ENCODE data around the gene PHACTR1. TPM values are rescaled to one million over a fixed set of nuclear protein-coding genes. Genes with fewer than 3 reads are reported as not detected.

PHACTR1 gene
- total RNA-seq, 1 experiment from 2014 or later, result 2.6 TPM

GRCh38 chr6:13166269-13166668 lies 449.7 kb downstream of the PHACTR1 start:
- TF ChIP-seq EZH2 (IDR thresholded peaks at IDR 0.05; ENCODE audit: borderline replicate concordance, low read depth, low read length, poor library complexity, severe bottlenecking), result no peak
- no peak for TF ChIP-seq CTCF (conservative IDR thresholded peaks at IDR 0.05; ENCODE audit: low read depth, low read length)
- BruUV-seq (replicated peaks), result no TSS peak
- intact Hi-C loops (cut with micrococcal nuclease; ENCODE audit: unreplicated experiment), result no loop called here
- no peaks in the 10 kb centered on the region for H3K36me3 ChIP-seq (ENCODE audit: insufficient read depth, low read length, poor library complexity, severe bottlenecking)
- H3K4me3 ChIP-seq (ENCODE audit: low read depth, low read length, poor library complexity, severe bottlenecking), result no peak overlapping the region
- DNase-seq (ENCODE audit: low spot score), result no peak
- H3K9me3 ChIP-seq (ENCODE audit: low read depth, low read length, poor library complexity, severe bottlenecking), result no peaks in the 10 kb centered on the region
- ChIA-PET POLR2A (ENCODE audit: low non-redundant PET) (no interaction called here), CTCF (no interaction called here)
- no peaks in the 10 kb centered on the region for H3K4me1 ChIP-seq (ENCODE audit: insufficient read depth, low read length, poor library complexity, severe bottlenecking)
- no peak overlapping the region for H3K27ac ChIP-seq (ENCODE audit: low read depth, low read length, poor library complexity, severe bottlenecking)
- H3K27me3 ChIP-seq (replicated peaks; ENCODE audit: insufficient read depth, low read depth, low read length, poor library complexity), result no peaks in the 10 kb centered on the region

- TF ChIP-seq EZH2 (IDR thresholded peaks at IDR 0.05; ENCODE audit: borderline replicate concordance, low read depth, low read length, poor library complexity, severe bottlenecking), result no peak
- TF ChIP-seq CTCF (conservative IDR thresholded peaks at IDR 0.05; ENCODE audit: low read depth, low read length), result no peak
- BruUV-seq (replicated peaks), result no TSS peak
- intact Hi-C loops (cut with micrococcal nuclease; ENCODE audit: unreplicated experiment), result no loop called here
- no peaks in the 10 kb centered on the region for H3K36me3 ChIP-seq (ENCODE audit: insufficient read depth, low read length, poor library complexity, severe bottlenecking)
- no peaks in the 10 kb centered on the region for H3K4me1 ChIP-seq (ENCODE audit: insufficient read depth, low read length, poor library complexity, severe bottlenecking)
- DNase-seq (ENCODE audit: low spot score), result no peak
- CTCF ChIA-PET, result no interaction called here
- H3K27me3 ChIP-seq (replicated peaks; ENCODE audit: insufficient read depth, low read depth, low read length, poor library complexity), result no peaks in the 10 kb centered on the region
- POLR2A ChIA-PET (ENCODE audit: low non-redundant PET), result no interaction called here
- H3K4me3 ChIP-seq (ENCODE audit: low read depth, low read length, poor library complexity, severe bottlenecking), result no peak overlapping the region
- H3K27ac ChIP-seq (ENCODE audit: low read depth, low read length, poor library complexity, severe bottlenecking), result no peak overlapping the region
- H3K9me3 ChIP-seq (ENCODE audit: low read depth, low read length, poor library complexity, severe bottlenecking), result no peaks in the 10 kb centered on the region
Measured at GRCh38 chr6:13166916-13167315, 450.3 kb downstream of the PHACTR1 start.

GRCh38 chr6:13172291-13172690 lies 455.7 kb downstream of the PHACTR1 start:
- H3K27ac ChIP-seq (ENCODE audit: low read depth, low read length, poor library complexity, severe bottlenecking), result no peak overlapping the region
- ChIA-PET CTCF (no interaction called here), POLR2A (ENCODE audit: low non-redundant PET) (no interaction called here)
- BruUV-seq (replicated peaks), result no TSS peak
- H3K9me3 ChIP-seq (ENCODE audit: low read depth, low read length, poor library complexity, severe bottlenecking), result no peaks in the 10 kb centered on the region
- H3K27me3 ChIP-seq (replicated peaks; ENCODE audit: insufficient read depth, low read depth, low read length, poor library complexity), result peaks cover 15% of the 10 kb centered on the region
- no peak for TF ChIP-seq CTCF (conservative IDR thresholded peaks at IDR 0.05; ENCODE audit: low read depth, low read length)
- TF ChIP-seq EZH2 (IDR thresholded peaks at IDR 0.05; ENCODE audit: borderline replicate concordance, low read depth, low read length, poor library complexity, severe bottlenecking), result no peak
- H3K36me3 ChIP-seq (ENCODE audit: insufficient read depth, low read length, poor library complexity, severe bottlenecking), result no peaks in the 10 kb centered on the region
- H3K4me1 ChIP-seq (ENCODE audit: insufficient read depth, low read length, poor library complexity, severe bottlenecking), result no peaks in the 10 kb centered on the region
- intact Hi-C loops (cut with micrococcal nuclease; ENCODE audit: unreplicated experiment), result no loop called here
- no peak overlapping the region for H3K4me3 ChIP-seq (ENCODE audit: low read depth, low read length, poor library complexity, severe bottlenecking)
- DNase-seq (ENCODE audit: low spot score), result no peak
